Body of pancreas (tissue), 4 donors: ENCODE results near the gene WBP1L.

Experiments
- CTCF ChIP-seq, 7 experiments: fragments of 450-650 bp in 4 of 7; fragments of 200-600 bp in 3 of 7; sonication (generic) in 3 of 7; IDR thresholded peaks; one replicate each; pipeline ENCODE4 v1.5.1; 2016 to 2019; ENCODE audit warnings: antibody characterized with exemption in 7 of 7
- POLR2A ChIP-seq, 3 donors: fragments of 450-650 bp; IDR thresholded peaks; one replicate each; pipeline ENCODE4 v1.6.1; 2016; ENCODE audit warnings: antibody characterized with exemption in 3 of 3, mild to moderate bottlenecking in 2 of 3

GRCh38 chr10:102740229-102740628, 3.5 kb upstream of the WBP1L start:
- no peak for TF ChIP-seq CTCF (IDR thresholded peaks at IDR 0.05)
- no peak for TF ChIP-seq POLR2A (IDR thresholded peaks at IDR 0.05)
